Medulla oblongata (tissue), 1 donor: Measurements from ENCODE around the gene YPEL3.

Experiments used
- DNase-seq: peaks from one replicate; pipeline ENCODE4 v3.0.0-alpha.2; 2015; ENCODE audit errors: extremely low spot score

The YPEL3 gene

DNA sequence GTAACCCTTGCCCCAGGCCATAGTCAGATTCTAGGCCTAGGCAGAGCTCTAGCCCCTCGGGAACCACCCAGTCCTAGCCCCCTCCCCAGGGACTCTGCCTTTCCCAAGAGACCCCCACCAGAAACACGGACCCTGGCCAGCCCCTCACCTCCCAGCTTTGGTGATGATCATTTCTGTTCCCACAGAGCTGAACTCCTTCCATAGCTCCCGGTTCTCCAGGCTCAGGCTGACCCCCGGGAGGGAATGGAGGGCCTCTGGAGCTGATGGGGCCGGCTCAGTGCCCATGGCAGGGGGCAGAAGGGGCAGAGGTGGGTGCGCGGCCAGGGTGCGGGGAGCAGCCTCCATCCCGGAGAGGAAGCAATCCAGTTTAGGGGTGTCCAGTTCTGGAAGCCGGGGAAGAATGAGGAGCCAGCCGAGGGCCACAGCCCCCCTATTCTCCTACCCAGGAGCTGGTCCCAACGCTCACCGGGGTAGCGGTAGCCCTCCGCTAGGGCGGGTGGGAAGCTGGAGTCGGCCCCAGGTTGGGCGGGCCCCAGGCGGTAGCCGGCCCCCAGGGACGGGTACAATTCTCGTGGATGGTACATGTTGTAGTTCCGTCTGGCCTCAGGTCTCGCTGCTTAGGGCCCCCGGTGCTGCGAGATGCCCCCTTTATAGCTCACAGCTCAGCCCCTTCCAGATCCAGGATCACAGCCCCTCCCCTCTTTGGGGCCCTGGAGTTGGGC, 5.2 kb downstream of the YPEL3 start:
- DNase-seq, result no peak

DNA sequence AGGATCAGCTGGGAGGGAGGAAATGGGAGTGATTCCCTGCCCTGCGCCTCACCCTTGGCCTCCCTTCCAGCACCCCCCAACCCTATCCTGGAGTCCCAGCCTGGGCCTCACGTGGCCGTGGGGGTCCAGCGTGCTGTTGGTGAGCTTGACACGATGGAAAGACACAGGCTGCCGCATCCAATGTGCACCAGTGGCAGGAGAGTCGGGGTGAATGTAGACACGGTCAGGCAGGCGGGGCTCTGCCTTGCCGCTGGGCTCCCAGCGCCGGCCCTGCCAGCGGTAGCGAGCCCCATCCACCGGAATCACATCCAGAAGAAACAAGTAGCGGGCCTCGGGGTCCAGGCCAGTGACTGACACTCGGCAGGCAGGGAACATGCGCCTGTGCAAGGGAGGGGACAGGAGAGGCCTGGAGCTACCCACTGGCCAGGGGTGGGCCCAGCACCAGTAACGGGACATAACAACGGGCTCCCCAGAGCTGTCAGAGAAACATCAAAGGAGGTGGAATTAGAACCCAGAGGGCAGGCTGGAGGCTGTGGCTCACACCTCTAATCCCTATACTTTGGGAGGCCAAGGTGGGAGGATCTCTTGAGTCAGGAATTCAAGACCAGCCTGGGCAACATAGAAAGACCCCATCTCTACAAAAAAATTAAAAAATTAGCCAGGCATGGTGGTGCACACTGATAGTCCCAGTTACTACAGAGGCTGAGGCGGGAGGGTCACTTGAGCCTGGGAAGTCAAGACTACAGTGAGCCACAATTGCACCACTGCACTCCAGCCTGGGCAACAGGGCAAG, 7.0 kb downstream of the YPEL3 start:
- DNase-seq, result no peak

DNA sequence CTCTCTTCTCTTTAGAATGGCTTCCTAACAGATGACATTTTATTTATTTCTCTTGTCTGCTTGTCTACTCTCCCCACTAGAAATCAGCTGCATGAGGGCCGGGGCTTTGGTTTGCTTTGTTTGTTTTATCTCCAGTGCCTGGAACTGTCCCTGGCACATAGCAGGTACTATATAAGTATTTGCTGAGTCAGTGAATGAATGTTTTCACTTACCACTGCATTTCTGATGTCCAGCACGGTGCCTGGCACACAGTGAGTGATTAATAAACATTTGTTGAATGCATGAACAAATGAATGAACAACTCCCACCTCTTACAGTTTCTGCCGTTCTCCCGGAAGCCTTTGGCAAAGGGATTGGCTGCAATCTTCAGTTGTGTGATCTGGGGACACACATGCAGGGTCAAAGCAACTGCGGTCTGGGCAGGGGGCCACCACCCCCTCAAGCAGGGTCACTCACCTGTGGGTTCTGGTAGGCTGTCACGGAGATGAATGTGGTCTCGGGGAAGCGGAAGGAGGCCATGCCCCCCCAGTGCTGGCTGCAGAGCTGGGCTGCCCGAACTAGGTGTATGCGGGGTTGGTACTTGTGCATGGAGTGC, 7.7 kb downstream of the YPEL3 start:
- DNase-seq, result no peak

DNA sequence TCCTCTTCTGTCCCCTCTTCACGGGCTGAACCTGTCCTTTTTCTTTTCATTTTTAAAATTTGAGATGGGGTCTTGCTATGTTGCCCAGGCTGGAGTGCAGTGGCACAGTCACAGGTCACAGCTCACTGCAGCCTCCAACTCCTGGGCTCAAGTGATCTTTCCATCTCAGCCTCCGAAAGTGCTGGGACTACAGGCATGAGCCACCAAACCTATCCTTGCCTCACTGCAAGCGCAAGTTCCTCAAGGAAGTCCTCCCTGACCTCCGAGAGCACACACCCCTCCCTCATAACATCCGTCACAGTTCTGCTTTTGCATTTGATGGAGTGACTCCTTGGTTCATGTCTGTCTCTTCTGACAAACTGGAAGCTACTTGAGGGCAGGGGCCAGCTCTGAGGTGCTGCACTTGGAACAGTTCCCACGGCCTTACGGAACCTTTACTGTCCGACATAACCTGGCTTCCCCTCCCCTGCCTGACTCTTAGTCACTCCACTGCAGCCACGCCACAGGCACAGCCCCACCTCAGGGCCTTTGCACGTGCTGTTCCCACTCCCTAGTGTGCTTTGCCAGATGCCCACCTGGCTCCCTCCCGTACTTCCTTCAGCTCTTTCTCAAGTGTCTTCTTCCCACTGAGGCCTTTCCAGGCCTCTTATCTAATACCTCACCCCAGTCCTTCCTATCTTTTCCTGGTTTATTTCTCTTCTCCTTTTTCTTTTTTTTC, 8.7 kb downstream of the YPEL3 start:
- DNase-seq, result peak; percentile 50

DNA sequence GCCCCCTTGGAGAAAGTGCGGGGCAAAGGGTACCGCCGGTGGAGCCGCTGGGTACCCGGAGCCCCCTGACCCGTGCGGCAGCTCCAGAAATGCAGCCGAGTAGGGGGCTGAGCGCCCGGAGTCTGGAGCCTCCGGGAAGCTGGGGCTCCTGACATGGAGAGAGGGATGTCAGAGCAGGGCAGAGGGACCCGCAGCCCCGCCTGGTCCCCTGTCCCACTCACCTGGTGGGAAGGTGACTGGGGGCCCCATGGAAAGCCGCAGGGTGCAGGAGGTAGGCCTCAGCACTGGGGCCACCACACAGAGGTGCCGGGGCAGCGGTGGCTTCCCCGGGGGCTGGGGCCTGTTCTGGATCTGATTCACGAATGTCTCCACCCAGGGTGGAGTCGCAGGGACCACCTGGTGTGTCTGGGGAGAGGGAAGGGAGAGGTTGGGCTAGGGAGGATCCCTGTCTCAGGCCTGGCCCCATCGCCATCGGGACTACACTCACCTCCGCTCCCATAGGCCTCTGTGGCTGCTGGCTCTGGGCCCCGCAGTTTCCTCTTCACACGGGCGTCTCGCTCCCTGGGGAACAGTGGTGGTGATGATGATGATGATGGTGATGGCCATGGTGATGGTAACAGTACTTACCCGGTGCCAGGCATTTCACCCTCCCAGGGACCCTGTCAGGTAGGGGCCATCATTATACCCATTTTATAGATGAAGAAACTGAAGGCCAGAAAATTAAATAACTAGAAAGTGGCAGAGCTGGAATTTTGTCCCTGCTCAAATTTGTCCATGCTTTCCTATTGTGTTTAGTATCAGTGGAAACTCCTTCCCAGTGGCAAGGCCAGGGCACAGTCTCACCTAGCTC, 9.5 kb downstream of the YPEL3 start:
- no peak for DNase-seq

DNA sequence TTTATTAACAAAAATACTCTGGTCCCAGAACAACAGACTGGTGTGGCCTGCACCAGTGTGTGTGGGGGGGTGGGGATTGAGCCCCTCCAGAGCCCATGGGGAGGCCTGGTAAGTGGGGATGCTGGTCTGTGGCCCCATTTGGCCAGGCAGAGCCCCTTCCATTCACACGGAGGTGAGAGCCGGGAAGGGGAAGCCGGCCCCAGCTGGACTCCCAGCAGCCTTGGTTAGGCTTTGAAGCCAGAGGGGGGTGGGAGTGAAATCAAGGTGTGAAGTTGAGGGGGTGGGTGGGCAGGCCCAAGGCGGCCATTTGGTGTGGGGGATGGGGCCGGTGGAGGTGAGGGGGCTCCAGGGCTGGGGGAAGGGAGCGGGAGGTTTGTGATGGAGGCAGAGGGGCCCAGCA, 10.2 kb downstream of the YPEL3 start:
- no peak for DNase-seq

DNA sequence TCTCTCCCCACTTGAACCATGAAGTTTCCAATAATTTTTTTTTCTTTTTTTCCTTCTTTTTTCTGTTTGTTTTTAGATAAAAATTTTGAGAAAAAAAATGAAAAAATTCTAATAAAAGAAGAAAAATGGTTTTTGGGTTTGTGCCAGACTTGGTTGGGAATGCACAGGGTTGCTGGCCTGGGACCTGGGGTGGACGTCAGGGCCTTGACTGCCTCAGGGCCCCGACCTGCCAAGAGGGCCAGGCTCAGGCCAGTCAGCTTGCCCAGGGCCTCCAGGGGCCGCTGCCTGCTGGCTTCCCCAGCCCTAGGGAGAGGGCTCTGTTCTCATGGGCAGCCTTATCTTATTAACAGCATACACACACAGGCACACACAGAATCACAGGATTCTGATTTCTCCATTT, 10.8 kb downstream of the YPEL3 start:
- no peak for DNase-seq

DNA sequence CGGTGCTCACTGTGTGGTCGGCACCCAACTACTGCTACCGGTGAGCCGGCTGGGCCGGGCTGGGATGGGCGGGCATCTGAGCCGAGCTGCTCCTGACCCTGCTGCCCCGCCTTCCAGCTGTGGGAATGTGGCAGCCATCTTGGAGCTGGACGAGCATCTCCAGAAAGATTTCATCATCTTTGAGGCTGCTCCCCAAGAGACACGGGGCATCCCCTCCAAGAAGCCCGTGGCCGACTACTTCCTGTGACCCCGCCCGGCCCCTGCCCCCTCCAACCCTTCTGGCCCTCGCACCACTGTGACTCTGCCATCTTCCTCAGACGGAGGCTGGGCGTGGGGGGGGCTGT, 11.2 kb downstream of the YPEL3 start:
- DNase-seq, result no peak

DNA sequence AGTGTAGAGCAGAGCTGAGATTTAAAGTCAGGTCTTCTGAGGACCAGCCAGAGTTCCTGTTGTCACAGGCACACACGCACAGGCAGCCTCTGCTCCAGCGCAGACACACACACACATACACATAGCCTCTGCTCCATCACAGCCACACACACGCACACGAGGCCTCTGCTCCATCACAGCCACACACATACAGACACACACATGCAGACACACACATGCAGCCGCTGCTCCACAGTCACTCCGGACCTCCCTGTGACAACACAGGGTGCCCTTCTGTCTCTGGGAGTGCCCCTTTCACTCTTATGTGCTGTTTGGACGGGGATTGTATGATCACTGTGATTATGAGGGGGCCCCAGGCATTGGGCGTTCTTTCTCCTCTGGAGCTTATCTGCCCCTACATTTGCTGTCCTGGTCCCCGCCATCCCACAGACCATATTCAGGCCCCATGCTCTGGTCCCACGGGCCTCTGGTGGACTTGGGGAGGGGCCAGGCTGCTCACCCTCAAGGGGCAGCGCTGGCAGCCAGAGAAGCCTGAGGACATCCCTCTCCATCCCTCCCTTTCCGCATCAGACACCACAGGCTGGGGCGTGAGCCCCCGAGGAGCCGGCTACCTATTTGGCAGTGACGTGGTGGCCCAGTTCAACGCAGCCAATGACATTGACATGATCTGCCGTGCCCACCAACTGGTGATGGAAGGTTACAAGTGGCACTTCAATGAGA, 11.8 kb downstream of the YPEL3 start:
- no peak for DNase-seq

DNA sequence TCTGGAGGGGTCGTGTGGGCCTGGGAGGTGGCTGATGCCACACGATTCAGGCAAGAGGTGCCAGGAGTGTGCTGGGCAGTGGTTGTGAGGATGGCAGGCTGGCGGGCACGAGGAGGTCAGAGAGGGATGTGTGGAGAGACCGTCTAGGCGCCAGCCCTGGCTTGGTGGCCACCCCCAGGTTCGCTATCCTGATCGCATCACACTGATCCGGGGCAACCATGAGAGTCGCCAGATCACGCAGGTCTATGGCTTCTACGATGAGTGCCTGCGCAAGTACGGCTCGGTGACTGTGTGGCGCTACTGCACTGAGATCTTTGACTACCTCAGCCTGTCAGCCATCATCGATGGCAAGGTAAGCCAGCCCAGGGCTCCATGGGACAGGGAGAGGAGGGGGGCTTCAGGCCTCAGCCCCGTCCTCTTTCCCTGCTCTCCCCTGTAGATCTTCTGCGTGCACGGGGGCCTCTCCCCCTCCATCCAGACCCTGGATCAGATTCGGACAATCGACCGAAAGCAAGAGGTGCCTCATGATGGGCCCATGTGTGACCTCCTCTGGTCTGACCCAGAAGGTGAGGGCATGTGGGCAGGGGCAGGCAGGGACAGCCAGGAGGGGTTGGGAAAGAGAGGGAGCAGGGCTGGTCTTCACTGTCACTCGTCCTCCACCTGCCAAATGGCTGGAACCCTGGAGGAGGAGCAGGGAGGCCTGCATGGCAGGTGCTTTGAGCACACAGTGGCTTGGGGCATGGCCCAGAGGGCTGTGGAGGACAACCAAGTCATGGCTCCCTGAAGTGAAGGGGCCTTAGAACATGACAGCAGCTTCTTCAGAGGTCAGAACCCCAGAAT, 12.6 kb downstream of the YPEL3 start:
- no peak for DNase-seq

DNA sequence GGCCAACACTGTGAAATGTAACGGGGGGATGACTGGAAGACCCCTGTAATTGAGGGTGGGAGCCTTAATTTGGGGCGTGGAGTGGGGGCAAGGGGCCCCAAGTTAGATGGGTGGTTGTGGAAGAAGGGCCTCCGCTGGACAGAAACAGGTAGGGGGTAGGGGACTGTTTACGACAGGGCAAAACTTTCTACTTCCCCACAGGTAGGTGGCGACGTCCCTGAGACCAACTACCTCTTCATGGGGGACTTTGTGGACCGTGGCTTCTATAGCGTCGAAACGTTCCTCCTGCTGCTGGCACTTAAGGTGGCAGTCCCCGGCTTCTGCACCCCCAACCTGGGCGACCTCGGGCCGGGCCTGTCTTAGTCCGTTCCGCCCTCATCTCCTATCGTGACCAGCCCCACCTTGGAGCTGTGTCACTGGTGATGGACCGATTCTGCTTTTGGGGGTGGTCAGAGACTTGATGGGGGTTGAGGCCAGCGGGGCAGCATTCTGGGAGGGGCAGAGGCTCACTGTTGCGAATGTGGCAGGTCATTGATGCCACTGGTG, 13.4 kb downstream of the YPEL3 start:
- no peak for DNase-seq

DNA sequence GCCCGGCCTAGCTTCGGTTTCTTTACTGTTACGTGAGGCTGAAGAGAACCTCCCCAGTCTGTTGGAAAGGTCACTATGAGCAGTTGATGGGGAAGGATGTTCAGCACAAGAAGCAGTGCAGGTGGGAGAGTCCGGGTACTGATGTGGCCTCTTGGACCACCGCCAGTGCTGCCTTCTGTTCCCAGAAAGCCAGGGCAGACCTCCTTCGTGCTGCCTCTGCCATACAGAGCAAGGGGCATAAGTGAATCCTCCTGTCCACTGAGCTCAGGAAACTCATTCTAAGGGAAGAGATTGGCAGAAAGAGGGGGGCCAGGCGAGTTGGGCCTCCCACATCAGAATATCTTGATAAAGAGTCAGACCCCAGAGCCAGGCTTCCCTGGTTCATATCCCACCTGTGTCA, 16.5 kb downstream of the YPEL3 start:
- no peak for DNase-seq

DNA sequence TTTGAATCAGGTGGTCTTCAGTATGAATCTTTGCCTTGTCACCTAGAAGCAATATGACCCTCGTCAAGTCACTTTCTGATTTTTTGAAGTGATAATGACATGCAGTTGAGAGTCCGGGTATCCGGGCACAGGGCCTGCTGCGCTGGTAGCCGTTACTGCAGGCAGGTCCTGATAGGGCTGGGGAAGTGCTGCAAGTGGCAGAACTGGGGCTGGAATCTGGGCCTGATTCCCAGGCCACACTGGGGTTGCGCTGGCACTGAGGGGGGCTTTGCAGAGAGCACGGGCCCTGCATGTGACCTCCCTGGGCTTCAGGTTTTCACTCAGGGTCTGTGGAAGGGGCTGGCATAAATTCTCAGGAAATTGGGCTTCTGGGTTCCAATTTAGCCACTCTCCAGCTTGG, 17.3 kb downstream of the YPEL3 start:
- DNase-seq, result no peak

DNA sequence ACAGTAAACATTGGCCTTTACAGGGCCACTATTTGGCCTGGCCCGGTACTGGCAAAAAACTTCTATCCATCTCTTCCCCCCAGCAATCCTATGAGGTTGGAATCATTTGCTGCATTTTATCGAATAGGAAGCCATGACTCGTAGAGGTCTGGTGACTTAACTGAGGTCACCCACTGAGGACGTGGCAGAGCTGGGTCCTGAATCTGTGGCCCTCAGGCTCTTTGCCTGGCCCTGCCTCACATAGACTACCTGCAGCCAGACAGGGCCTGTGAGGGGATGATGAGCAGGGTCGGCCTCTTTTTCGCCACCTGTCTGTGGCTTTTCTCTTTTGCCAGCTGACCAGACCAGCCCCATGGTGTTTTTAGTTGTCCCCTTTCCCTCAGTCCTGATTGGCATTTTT, 18.4 kb downstream of the YPEL3 start:
- no peak for DNase-seq

DNA sequence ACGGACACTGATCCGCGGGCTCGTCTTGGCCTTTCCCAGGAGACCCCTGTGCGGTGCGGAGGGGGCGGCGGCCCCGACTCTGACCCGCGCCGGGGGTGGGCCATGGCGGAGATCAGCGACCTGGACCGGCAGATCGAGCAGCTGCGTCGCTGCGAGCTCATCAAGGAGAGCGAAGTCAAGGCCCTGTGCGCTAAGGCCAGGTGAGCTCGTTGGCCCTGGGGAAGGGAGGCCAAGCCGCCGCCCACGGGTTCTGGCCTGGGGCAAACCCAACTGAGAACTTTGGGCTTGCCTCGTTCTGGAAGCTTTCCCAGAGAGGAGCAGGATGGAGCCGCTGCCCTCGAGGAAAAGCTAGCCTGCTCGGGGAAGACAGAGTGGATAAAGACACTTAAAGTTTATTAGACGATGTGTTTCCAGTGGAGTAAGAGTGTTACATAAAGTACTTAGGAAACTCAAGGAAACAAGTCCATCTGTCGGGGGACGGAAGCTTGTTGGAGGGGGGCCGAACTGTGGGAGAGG, 19.7 kb downstream of the YPEL3 start:
- DNase-seq, result no peak

DNA sequence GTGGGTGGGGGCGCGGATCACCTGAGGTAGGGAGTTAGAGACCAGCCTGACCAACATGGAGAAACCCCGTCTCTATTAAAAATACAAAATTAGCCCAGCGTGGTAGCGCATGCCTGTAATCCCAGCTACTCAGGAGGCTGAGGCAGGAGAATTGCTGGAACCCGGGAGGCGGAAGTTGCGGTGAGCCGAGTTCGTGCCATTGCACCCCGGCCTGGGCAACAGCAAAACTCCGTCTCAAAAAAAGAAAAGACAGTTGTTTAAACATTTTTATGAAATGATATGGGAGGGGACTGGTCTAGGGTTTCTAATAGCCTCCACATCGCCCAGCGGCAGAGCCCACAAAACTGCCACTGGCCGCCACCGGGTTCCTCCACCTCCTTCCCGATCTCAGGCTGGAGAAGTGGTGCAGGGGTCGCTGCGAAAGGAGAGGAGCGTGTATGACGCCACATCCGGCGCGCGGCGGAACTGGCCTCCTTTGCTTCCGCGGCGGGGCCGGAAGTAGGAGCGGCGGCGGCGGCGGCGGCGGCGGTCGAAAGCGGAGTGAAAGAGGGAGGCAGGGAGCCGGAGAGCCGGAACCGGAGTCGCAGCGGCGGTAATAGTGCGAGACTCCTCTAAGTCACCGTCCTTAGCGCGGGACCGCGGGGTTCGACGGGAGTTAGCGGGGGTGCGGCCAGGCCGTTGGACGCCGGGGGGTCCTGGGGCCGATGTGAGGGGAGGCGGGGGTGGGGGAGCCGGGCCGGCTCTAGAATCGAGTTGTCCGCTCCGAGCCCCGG, 20.3 kb downstream of the YPEL3 start, which contains the start of gene PPP4C:
Gene PPP4C (plus strand): TSS at position 492 of the 773 bp plus-strand sequence. CDS start 384 bp downstream, outside the sequence.
- peak; percentile 85 for DNase-seq

DNA sequence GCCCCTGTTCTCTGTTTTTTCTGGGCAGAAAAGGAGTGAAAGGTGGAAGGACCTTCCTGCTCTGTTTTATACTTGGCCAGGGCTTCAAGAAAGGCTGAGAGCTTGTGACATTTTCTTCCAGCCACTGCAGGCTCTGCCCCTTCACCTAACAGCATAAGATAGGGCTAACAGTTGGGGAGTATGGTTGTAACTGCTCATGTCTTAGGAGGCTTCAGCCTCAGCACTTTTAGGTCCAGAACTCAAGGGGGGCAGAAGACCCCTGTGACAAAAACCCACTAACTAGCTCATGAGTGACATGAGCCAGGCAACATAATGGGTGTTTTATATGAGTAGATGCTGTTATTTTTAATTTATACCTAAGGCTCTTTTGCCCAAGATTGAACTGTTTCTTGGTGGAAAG, 25.5 kb downstream of the YPEL3 start:
- no peak for DNase-seq
